Measurements from ENCODE around the gene HEG1.

The HEG1 gene

GRCh38 chr3:125069968-125070745 is 14.4 kb upstream of the HEG1 start:
- DNase-seq, result no peak

GRCh38 chr3:125069452-125069851 is 13.7 kb upstream of the HEG1 start:
- peak; percentile 48 for DNase-seq

GRCh38 chr3:125068265-125068664 is 12.5 kb upstream of the HEG1 start:
- DNase-seq, result no peak

GRCh38 chr3:125067225-125067624 is 11.4 kb upstream of the HEG1 start:
- no peak for DNase-seq

- DNase-seq, result no peak
Measured at GRCh38 chr3:125062904-125063618, 7.3 kb upstream of the HEG1 start.

- no peak for DNase-seq
Measured at GRCh38 chr3:125061646-125062045, 5.8 kb upstream of the HEG1 start.

GRCh38 chr3:125061170-125061569 is 5.4 kb upstream of the HEG1 start:
- peak; percentile 15 for DNase-seq

- DNase-seq, result no peak
Measured at GRCh38 chr3:125059488-125060245, 3.9 kb upstream of the HEG1 start.

GRCh38 chr3:125058959-125059358 is 3.2 kb upstream of the HEG1 start:
- DNase-seq, result no peak

GRCh38 chr3:125058529-125058928 is 2.7 kb upstream of the HEG1 start:
- DNase-seq, result no peak

GRCh38 chr3:125057186-125057850 is 1.5 kb upstream of the HEG1 start:
- DNase-seq, result no peak

GRCh38 chr3:125055331-125055912 is 375 bp downstream of the HEG1 start:
- no peak for DNase-seq

GRCh38 chr3:125054449-125055329 is 1.1 kb downstream of the HEG1 start:
- peak; percentile 89 for DNase-seq

GRCh38 chr3:125054062-125054448 is 1.7 kb downstream of the HEG1 start:
- no peak for DNase-seq

- no peak for DNase-seq
Measured at GRCh38 chr3:125053304-125053699, 2.5 kb downstream of the HEG1 start.

GRCh38 chr3:125052624-125053303 is 3.0 kb downstream of the HEG1 start:
- DNase-seq, result peak; percentile 32

- DNase-seq, result no peak
Measured at GRCh38 chr3:125051715-125052581, 3.8 kb downstream of the HEG1 start.

GRCh38 chr3:125051205-125051604 is 4.6 kb downstream of the HEG1 start:
- DNase-seq, result no peak

GRCh38 chr3:125050488-125051090 is 5.2 kb downstream of the HEG1 start:
- no peak for DNase-seq

GRCh38 chr3:125048282-125048681 is 7.5 kb downstream of the HEG1 start:
- no peak for DNase-seq

Measured in suppressor macrophage treated with lipopolysaccharide for 4 hours (primary cell).